ENCODE measurements around the gene ART4.

Gene ART4, protein sequence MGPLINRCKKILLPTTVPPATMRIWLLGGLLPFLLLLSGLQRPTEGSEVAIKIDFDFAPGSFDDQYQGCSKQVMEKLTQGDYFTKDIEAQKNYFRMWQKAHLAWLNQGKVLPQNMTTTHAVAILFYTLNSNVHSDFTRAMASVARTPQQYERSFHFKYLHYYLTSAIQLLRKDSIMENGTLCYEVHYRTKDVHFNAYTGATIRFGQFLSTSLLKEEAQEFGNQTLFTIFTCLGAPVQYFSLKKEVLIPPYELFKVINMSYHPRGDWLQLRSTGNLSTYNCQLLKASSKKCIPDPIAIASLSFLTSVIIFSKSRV

DNA sequence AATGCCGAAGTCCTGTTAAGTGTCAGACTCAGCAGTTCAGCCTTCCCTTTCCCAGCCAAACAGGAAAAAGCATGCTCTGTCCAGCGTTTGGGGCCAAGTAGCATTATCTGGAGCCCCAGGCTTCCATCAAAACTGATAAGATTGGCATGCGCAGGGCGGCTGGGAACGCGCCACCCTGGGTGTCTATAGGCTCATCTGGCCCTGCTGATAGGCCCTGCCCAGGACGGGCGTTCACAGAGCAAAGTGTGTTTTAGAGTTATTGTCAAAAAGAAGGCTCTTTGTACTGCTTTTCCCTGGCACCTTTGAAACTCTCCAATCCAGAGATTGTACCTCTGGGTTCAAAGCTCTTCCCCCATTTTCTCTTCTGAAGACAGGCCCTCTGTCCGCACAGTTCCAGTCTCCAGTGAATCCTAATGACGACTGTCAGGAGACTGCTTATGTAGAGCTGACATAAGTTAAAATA lies at the start of gene ART4:
TSS of gene ART4 (minus strand) at position 102 of the 463 bp plus-strand sequence. CDS start 413 bp downstream, outside the sequence.
- DNase-seq (ENCODE audit: extremely low read depth in 1 of 2, low read depth in 1 of 2), result no peak

DNA sequence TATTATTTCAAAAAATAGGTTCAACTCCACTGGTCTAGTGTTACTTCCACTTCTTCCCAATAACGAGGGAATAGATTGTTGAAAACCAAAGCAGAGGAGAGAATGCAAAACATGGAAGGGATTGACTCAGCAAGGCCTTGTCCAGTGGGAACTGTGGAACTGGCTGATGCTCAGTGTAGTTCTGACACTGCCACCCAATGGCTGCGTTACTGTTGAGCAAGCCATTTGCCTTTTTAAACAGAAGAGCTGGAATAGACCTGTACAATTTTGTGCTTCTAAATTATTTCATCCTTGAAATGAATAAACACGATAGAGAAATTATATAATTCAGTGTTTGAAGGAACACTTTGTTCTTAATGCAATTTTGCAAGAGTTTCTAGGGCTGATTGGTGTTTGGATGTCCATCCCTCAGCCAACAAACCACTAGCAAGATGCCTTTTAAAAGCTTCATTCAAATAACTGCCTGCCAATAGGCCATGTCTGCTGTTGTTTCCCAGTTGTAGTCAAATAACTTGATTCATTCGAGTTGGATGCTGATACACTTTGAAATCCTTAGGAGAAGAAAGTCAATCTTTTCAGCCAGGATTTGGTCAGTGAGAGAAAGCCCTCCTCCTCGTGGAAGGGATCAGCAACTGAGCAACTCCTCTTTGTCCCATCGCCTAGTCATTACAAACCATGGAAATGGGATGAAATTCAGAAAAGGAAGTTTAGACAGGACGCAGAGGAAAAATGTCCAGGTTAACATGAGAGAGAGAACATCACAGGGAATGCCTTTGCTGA lies 49.6 kb upstream of the ART4 start:
- DNase-seq (ENCODE audit: extremely low read depth in 1 of 2, low read depth in 1 of 2), result no peak

DNA sequence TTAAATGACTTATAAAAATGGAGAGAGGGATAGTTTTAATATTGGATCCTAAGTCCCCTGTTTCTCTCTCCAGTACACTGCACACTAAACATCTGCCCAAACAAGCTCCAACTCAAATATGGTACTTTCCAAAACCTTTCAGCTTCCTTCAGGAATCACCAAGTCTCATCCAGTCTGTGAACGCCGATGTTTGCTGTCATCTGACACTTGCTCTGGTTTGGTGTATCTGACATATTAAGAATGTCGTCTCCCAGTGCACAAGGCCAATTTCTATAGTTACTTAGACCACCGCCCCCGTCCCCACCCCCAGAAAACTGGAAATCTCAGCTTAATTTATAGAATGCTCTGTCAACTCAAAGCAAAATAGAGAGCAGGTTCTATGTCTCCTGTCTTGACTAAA lies 47.4 kb upstream of the ART4 start:
- no peak for DNase-seq (ENCODE audit: extremely low read depth in 1 of 2, low read depth in 1 of 2)

DNA sequence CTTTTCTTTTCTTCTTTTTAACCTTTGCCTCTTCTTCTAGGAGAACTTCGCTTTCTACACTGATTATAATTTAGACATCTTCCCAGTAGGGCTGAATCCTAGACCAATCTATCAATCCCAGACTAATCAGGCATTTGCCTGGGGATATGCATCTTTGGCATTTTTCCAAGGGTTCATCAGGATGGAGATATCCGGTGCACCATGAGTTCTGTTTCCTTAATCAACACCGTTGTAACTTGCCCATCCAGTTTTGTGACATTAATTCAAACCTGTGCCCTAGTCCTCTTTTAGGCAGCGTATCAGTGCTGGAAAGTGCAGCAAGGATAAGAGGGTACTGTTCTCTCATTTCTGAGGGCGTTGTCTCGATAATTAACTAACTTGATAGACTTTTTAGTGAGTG lies 42.9 kb upstream of the ART4 start:
- DNase-seq (ENCODE audit: extremely low read depth in 1 of 2, low read depth in 1 of 2), result no peak

DNA sequence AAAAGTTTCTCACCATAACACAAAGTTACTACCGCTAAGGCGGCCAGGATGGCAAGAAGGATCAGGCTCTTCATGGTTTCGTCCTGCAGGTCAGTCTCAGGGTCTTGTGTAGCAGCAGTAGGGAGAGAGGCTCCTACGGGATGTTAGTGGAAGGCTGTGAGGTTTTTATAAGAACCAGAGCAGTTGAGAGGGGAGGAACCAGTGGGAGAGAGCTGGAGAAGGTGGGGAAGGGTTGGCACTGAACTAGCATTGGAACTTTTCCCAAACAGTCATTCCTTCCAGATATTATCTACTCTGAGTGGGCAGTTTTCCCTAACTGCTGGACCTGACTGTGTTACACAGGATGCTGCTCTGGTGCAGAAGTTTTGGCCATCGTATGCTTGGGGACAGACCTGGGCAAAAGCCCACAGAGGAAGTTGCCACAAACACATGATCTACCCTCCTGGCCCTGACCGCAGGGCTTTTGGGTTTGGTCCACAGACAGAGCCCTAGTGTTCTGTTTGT lies 42.4 kb upstream of the ART4 start, which contains the start of gene MGP:
TSS of gene MGP (minus strand) at position 137 of the 504 bp plus-strand sequence. CDS start at position 74, 63 bp downstream.
- DNase-seq (ENCODE audit: extremely low read depth in 1 of 2, low read depth in 1 of 2), result no peak

DNA sequence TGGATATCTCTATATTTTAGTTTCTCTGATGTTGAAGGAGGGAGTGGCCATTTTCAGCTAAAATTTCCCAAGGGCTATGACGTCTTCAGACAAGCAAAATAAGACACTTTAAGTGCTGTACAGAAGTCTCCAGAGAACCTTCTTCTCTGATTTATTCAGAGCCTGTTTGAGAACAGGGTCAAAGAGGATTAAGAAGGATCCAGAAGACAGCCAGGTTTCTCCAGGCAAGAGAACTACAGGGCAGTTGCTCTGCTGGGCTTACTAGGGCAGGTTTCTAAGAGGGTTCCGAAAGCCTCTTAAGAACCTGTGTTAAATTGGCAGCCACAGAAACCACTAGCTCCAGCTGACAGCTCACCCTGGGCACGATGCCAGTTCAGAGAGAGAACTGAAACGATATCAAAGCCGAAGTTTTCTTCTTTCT lies 41.1 kb upstream of the ART4 start:
- peak; percentile 45 to 61 for DNase-seq (ENCODE audit: extremely low read depth in 1 of 2, low read depth in 1 of 2)

DNA sequence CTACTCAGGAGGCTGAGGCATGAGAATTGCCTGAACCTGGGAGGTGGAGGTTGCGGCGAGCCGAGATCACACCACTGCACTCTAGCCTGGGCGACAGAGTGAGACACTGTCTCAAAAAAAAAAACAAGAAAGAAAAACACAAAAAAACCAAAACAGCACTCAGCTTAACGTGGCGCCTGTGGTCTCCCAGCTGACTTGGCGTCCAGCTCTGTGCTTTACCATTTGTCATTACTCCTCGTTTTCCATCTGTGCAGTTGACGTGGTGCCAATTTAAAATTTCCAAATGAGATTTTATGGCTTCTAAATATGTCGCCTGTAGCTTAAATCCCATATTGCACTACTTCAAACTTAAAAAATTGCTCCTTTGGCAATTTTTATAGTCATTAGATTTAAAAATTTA lies 40.4 kb upstream of the ART4 start:
- no peak for DNase-seq (ENCODE audit: extremely low read depth in 1 of 2, low read depth in 1 of 2)

DNA sequence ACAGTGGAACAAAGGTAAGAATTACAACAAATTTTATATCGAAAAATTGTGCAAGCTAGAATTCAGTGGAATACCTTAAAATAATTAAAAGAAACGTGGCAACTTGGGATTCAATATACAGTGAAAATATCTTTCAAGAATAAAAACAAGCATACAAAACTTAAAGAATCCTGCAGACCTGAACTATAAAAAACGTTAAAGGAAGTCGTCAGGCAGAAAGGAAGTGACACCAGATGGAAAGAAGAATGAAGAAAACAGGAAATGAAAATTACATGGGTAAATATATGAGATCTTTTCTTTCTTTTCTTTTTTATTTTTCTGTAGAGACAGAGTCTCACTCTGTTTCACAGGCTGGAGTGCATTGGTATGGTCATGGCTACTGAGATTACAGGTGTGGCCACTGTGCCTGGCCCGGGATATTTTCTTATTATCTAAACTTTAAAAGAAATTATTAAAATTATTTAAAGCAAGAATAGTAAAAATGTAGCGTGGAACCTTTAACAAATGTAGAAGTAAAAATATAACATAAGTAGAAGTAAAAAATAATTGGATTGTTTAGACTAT lies 37.6 kb upstream of the ART4 start:
- DNase-seq (ENCODE audit: extremely low read depth in 1 of 2, low read depth in 1 of 2), result no peak

DNA sequence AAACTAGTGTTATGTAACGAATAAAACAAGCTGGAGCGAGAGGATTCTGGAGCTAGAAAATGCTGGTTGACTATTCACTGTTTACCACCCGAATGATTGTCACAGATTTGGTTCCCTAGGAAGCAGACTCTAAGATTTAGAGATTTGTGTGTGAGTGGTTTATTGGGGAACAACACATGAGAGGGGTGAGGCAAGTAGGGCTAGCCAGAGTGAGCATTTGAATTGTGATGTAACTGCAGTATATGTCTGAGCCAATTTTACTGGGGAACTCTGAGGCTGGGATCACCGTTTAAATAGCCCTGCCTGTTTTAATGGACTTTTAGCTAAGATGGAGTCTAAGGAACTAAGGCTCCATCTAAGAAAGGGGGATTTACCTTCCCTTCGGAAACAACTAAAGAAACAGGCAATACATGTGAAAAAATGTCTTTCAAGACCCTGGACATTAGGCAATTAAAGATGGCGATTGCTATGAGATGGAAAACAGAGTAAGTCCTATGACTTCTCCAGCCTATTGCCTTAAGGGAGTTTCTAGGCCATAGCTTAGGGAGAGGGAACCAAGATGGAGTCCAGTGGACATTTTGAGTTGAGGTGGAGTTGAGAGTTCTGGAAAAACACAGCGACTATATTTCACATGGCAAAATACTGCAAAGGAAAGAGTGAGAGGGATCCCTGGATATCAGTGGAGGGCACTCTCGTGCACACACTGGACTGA lies 36.1 kb upstream of the ART4 start:
- DNase-seq (ENCODE audit: extremely low read depth in 1 of 2, low read depth in 1 of 2), result no peak

DNA sequence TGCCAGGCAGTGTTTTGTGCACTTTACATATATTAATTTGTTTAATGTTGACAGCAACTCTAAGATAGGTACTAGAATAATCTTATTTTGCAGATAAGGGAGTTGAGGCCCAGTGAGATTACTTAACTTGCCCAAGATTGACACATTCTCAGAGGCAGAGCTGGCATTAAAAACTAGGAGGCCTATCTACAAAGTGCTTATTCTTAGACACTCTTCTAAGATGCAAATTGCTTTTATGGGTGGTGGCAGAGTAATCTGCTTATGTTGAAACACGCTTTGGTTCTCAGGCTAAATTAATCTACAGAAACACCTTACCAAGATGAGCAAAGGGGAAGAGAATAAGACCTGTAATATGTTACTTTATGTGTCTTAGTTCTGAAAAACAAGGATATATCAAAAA lies 35.2 kb upstream of the ART4 start:
- no peak for DNase-seq (ENCODE audit: extremely low read depth in 1 of 2, low read depth in 1 of 2)

DNA sequence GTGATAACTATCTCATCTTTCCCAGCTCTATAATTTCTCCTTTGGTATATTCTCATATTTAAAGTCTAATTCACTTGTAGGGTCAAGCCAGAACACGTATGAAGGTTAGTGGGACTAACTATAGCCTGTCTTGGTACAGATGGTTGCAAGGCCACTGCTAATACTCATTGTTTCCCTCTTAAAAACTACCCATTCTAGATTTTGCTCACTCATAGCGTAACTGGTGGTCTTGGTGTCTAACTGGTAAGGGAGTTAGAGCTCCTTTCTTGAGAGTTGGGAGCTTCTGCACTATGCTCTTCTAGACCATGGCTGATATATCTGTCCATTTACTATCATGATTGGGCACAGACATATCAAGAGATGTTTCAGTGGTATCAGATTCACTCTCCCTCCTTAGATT lies 33.5 kb upstream of the ART4 start:
- no peak for DNase-seq (ENCODE audit: extremely low read depth in 1 of 2, low read depth in 1 of 2)

DNA sequence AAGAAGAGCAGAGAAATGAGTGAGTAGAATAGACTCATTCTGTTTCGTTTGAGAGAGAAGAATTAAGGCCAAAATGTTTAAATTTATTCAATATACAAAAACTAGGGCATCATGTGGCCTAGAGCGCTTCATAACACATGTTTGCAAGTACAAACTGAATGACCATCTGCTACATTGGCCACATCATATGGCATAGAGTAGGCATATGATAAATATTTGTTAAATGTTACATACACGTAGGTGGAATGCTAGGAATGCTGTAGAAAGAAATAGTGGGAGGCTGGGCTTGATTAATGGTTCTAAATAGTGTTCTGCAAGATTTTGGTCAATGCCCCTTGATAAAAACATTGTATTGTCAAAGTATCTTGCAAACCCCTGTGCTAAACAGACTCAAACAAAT lies 31.6 kb upstream of the ART4 start:
- DNase-seq (ENCODE audit: extremely low read depth in 1 of 2, low read depth in 1 of 2), result no peak

DNA sequence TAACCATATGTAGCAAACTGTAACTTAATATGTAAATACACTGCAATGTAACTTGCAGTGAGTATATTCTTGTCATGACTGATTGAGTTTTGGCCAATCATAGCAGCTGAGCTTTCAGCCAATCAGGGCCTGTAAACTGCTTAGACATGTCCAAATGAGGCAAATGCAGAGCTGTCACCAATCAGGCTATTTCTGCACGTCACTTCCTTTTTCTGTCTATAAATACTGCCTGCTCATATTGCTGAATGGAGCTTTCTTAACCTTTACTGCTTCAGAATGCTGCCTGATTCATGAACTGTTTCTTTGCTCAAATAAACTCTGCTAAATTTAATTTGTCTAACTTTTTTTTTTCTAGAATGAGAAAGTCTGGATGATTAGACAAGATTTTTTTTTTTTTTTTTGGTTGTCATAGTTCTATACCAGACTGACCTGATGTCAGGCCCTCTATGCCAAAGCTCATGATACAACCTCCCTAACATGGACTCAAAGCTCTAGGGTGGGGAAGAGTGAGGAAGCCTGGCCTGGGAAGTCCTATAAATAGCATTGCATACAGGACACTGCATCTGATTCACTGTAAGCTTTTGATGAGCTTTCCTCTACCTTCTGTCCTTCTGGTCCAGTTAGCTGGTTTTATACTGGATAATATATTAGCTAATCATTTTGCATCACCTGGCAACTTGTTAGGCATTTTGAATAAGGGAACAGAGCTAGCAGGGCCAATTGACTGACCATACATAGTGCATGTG lies 30.3 kb upstream of the ART4 start:
- no peak for DNase-seq (ENCODE audit: extremely low read depth in 1 of 2, low read depth in 1 of 2)

DNA sequence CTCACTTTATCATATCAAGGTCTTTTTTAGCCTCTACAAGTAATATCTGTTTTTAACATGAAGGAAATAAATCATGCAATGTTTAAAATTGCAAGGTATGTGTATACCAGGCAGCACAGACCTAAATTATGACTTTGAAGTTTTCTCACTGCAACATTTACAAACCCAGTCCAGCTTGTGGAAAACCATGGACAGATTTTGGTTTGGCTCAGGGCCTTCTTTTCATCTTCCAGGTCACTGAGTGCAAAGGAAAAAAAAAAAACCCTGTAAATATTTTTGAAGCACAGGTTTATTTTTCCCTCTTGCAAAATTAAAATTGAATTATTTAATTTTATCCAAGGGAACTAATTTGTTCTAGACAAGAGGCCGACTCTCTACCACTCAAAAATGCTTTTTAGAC lies 28.6 kb upstream of the ART4 start:
- DNase-seq (ENCODE audit: extremely low read depth in 1 of 2, low read depth in 1 of 2), result no peak

DNA sequence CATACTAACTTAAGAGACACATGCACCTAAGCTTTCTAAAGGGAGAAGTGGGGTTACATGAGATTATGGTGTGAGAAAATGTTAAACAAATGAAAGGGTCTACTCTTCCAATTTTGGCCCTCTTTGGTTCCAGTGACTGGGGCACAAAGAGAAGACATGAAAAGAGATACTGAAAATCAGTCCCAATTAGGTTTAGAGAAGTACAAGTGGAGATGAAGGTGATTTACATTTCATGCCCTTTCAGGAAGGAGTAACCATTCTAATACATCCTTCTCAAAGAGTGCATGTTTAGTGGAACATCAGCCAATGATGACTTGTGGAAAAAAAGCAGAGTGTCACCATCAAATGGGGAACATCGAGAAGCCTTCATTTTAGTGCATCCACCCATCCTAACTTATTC lies 27.9 kb upstream of the ART4 start:
- no peak for DNase-seq (ENCODE audit: extremely low read depth in 1 of 2, low read depth in 1 of 2)

DNA sequence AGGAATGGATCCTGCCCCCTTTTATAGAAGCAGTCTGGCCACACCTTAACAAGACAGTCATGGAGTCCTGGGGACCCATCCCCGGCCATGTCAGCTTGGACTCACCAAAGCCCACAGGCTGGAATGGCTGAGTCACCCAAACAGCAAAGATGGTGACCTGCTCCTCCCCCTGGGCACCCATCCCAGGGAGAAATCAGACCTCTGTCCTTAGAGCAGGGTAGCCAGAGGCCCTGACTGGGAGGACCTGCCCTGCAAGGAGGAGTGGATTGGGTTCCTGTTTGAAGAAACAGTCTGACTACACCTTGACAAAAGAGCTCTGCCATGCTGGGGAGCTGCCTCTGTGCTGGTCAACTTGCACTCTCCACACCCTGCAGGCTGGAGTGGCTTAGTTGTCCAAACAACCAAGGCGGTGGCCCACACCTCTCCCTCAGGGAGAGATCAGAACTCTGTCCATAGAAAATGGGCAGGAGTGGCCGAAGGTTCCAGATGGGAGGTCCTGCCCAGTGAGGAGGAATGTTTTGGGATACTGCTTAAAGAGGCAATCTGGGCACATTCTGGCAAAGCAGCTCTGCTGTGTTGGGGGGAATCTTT lies 25.7 kb upstream of the ART4 start:
- DNase-seq (ENCODE audit: extremely low read depth in 1 of 2, low read depth in 1 of 2), result no peak

DNA sequence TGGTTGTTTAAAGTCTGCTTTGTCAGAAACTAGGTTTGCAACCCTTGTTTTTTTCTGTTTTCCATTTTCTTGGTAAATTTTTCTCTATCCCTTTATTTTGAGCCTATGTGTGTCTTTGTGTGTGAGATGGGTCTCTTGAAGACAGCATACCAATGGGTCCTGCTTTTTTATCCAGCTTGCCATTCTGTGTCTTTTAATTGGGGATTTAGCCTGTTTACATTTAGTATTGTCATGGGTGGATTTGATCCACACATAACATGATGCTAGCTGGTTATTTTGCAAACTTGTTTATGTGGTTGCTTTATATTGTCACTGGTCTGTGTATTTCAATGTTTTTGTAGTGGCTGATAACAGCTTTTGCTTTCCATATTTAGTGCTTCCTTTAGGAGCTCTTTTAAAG lies 17.2 kb upstream of the ART4 start:
- DNase-seq (ENCODE audit: extremely low read depth in 1 of 2, low read depth in 1 of 2), result no peak

DNA sequence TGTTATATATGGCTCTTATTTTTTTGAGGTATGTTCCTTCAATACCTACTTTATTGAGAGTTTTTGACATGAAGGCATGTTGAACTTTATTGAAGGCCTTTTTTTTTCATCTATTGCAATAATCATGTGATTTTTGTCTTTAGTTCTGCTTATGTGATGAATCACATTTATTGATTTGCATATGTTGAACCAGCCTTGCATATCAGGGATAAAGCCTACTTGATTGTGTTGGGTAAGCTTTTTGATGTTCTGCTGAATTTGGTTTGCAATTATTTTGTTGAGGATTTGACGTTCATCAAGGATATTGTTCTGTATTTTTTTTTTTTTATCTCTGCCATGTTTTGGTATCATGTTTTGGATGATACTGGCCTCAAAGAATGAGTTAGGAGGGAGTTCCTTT lies 15.2 kb upstream of the ART4 start:
- DNase-seq (ENCODE audit: extremely low read depth in 1 of 2, low read depth in 1 of 2), result no peak

DNA sequence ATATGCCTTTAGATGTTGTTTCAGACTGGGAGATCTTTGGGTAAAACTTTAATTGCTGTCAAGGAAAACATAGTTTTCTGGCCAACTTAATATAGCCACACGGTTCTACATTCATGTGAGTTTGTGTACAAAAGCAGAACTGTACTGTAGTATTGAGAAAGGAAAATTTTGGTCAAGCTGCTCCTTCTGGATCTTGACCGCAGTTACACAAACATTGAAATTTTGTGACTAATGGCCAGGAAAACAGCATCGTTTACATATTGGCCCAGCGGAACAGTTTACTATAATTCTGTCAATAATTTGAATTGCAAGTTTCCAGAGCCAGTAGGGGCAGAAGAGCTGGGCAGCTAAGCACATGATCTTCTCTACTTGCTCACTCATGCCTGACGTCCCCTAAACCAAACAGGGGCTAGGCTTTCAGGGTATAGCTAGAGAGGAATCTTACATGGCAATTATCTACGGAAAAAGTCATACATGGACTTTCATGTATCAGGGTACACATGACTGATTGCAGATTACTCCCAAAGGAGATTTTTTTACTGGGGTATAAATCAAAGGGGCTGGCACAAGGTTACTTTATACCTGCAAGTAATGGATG lies 11.4 kb upstream of the ART4 start:
- DNase-seq (ENCODE audit: extremely low read depth in 1 of 2, low read depth in 1 of 2), result no peak

DNA sequence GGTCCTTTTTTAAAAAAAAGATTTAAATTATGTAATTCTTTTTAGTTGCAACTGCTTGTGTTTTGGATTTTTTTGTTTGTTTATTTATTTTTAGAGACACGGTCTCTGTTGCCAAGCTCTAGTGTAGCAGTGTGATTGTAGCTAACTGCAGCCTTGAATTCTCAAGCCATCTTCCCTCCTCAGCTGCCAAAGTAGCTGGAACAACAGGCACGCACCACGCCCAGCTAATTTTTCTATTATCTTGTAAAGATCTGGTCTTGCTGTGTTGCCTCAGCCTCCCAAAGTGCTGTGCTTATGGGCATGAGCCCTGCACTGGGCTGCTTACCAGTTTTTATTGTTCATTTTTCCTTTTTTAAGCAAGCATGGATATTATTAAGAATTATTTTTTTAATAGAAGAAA lies 10.6 kb upstream of the ART4 start:
- DNase-seq (ENCODE audit: extremely low read depth in 1 of 2, low read depth in 1 of 2), result no peak

Data from stimulated activated CD8-positive, alpha-beta memory T cell treated with anti-CD3 and anti-CD28 coated beads, Interleukin-7, amount 100 ng/mL, for 48 hours (primary cell).